OCI-LY7 (cell line): ENCODE measurements around the gene ZBTB47. TPM values are rescaled to one million over a fixed set of nuclear protein-coding genes. Genes with fewer than 3 reads are reported as not detected.

Experiments
- BruUV-seq: library from RNA; stranded (reverse); fragments of 400-500 nt; replicated peaks from 2 replicates; lab custom pipeline; 2021; lab: Mats Ljungman, UMichigan
- CTCF ChIA-PET: fragments of 300-600 bp; sonication (Branson Sonifier 250); formaldehyde crosslinking; loops from one replicate; lab custom pipeline; 2022; ENCODE audit warnings: antibody characterized with exemption; ENCODE audit not compliant: unreplicated experiment; lab: Charles Lee
- POLR2A ChIA-PET: fragments of 300-600 bp; sonication (Branson Sonifier 250); formaldehyde crosslinking; loops from one replicate; lab custom pipeline; 2022; ENCODE audit warnings: antibody characterized with exemption; lab: Charles Lee
- DNase-seq: peaks from one replicate; pipeline ENCODE4 v3.0.0-alpha.2; 2015; ENCODE audit warnings: low spot score
- H2AFZ ChIP-seq: fragments of 200-600 bp; sonication (generic), shearing (Covaris generic); 2 replicates; pipeline ENCODE4 v1.6.1; 2014; ENCODE audit warnings: mild to moderate bottlenecking, antibody characterized with exemption, low read length, moderate library complexity
- H3K27ac ChIP-seq: fragments of 200-600 bp; sonication (generic); 2 replicates; pipeline ENCODE4 v1.5.1; 2014; ENCODE audit warnings: mixed run types, low read depth, mild to moderate bottlenecking, moderate library complexity, low read length, inconsistent platforms; ENCODE audit not compliant: poor library complexity, severe bottlenecking
- H3K36me3 ChIP-seq: fragments of 200-600 bp; sonication (generic); 2 replicates; pipeline ENCODE4 v1.6.1; 2014; ENCODE audit warnings: mild to moderate bottlenecking, antibody characterized with exemption, low read length, moderate library complexity, mixed read lengths; ENCODE audit not compliant: insufficient read depth
- H3K4me1 ChIP-seq: fragments of 200-600 bp; sonication (generic); 2 replicates; pipeline ENCODE4 v1.5.1; 2014; ENCODE audit warnings: mild to moderate bottlenecking, low read length; ENCODE audit not compliant: insufficient read depth, poor library complexity, severe bottlenecking
- H3K4me2 ChIP-seq: fragments of 200-600 bp; sonication (generic); 2 replicates; pipeline ENCODE4 v1.6.1; 2014; ENCODE audit warnings: mild to moderate bottlenecking, low read length
- H3K4me3 ChIP-seq: fragments of 200-600 bp; sonication (generic); 2 replicates; pipeline ENCODE4 v1.5.1; 2014; ENCODE audit warnings: mild to moderate bottlenecking, low read depth, low read length; ENCODE audit not compliant: poor library complexity, severe bottlenecking
- H3K79me2 ChIP-seq: fragments of 200-600 bp; sonication (generic); 2 replicates; pipeline ENCODE4 v1.6.1; 2016; ENCODE audit warnings: low read depth, mild to moderate bottlenecking, low read length, moderate library complexity, mixed read lengths; ENCODE audit not compliant: insufficient read depth
- H3K9me2 ChIP-seq: fragments of 200-600 bp; sonication (generic); 2 replicates; pipeline ENCODE4 v1.6.1; 2016; ENCODE audit warnings: mild to moderate bottlenecking, low read length, mixed read lengths; ENCODE audit not compliant: insufficient read depth
- H3K9me3 ChIP-seq: fragments of 200-600 bp; sonication (generic); 2 replicates; pipeline ENCODE4 v1.6.1; 2014; ENCODE audit warnings: mild to moderate bottlenecking, mixed run types, low read length, mixed read lengths
- H4K20me1 ChIP-seq: fragments of 200-600 bp; sonication (generic); 2 replicates; pipeline ENCODE4 v1.6.1; 2014; ENCODE audit warnings: mild to moderate bottlenecking, antibody characterized with exemption, low read length, moderate library complexity, mixed read lengths; ENCODE audit not compliant: insufficient read depth
- CTCF ChIP-seq: fragments of 200-600 bp; sonication (generic); conservative IDR thresholded peaks from 2 replicates; pipeline ENCODE4 v1.5.1; 2014; ENCODE audit warnings: mild to moderate bottlenecking, antibody characterized with exemption, low read length, moderate library complexity, mixed read lengths
- EZH2phosphoT487 ChIP-seq: fragments of 200-600 bp; sonication (generic); IDR thresholded peaks from 2 replicates; pipeline ENCODE4 v1.6.1; 2018; ENCODE audit warnings: low read depth, borderline replicate concordance, mild to moderate bottlenecking, mixed run types, antibody characterized with exemption, low read length, moderate library complexity, mixed read lengths
- intact Hi-C: fragments of 100-400 bp; cut with micrococcal nuclease; formaldehyde crosslinking; loops from one replicate; pipeline ENCODE4 v1.10.0; 2022; ENCODE audit not compliant: unreplicated experiment
- total RNA-seq, 2 experiments: library from RNA; depleted of rRNA in 1 of 2; stranded (reverse); fragments of >200 nt in 1 of 2; shearing (Covaris generic) in 1 of 2; gene quantifications; 2 replicates each; pipeline ENCODE4 v1.2.3, GENCODE V29; 2014 to 2022

The ZBTB47 gene
- total RNA-seq, 2 experiments from 2014 or later, result 0.09 TPM; not detected in 1

GRCh38 chr3:42668413-42668760, 14.9 kb downstream of the ZBTB47 start:
- H3K4me2 ChIP-seq, result no peak overlapping the region
- CTCF ChIA-PET, result no interaction called here
- no peaks in the 10 kb centered on the region for H3K4me1 ChIP-seq
- no peaks in the 10 kb centered on the region for H4K20me1 ChIP-seq
- H3K9me3 ChIP-seq, result no peaks in the 10 kb centered on the region
- H3K4me3 ChIP-seq, result no peak overlapping the region
- intact Hi-C loops, result no loop called here
- H3K79me2 ChIP-seq, result no peaks in the 10 kb centered on the region
- no peak for TF ChIP-seq CTCF
- no peak for TF ChIP-seq EZH2phosphoT487
- H3K36me3 ChIP-seq, result no peaks in the 10 kb centered on the region
- POLR2A ChIA-PET, result no interaction called here
- no peak overlapping the region for H3K27ac ChIP-seq
- H3K9me2 ChIP-seq, result no peaks in the 10 kb centered on the region
- no peak for DNase-seq
- no TSS peak for BruUV-seq
- no peak overlapping the region for H2AFZ ChIP-seq

- DNase-seq, result no peak
- no peak overlapping the region for H3K4me2 ChIP-seq
- no peaks in the 10 kb centered on the region for H3K36me3 ChIP-seq
- no peak overlapping the region for H2AFZ ChIP-seq
- TF ChIP-seq CTCF (no peak), EZH2phosphoT487 (no peak)
- H3K4me3 ChIP-seq, result no peak overlapping the region
- H3K4me1 ChIP-seq, result no peaks in the 10 kb centered on the region
- CTCF ChIA-PET, result no interaction called here
- no peaks in the 10 kb centered on the region for H3K9me3 ChIP-seq
- H4K20me1 ChIP-seq, result no peaks in the 10 kb centered on the region
- BruUV-seq, result no TSS peak
- no peak overlapping the region for H3K27ac ChIP-seq
- intact Hi-C loops, result no loop called here
- H3K9me2 ChIP-seq, result no peaks in the 10 kb centered on the region
- POLR2A ChIA-PET, result no interaction called here
- no peaks in the 10 kb centered on the region for H3K79me2 ChIP-seq
Observed at GRCh38 chr3:42668793-42669217, 15.3 kb downstream of the ZBTB47 start.

- no peak overlapping the region for H3K4me2 ChIP-seq
- POLR2A ChIA-PET, result no interaction called here
- H3K36me3 ChIP-seq, result no peaks in the 10 kb centered on the region
- intact Hi-C loops, result no loop called here
- TF ChIP-seq CTCF (no peak), EZH2phosphoT487 (no peak)
- no peak overlapping the region for H3K27ac ChIP-seq
- no peaks in the 10 kb centered on the region for H4K20me1 ChIP-seq
- BruUV-seq, result no TSS peak
- CTCF ChIA-PET, result interaction anchor here (0.6 to 1.0 kb wide), 2 partner anchors 42 to 255 kb away, joined by 3 read pairs; no protein-coding TSS in a partner anchor
- no peaks in the 10 kb centered on the region for H3K9me2 ChIP-seq
- H3K4me3 ChIP-seq, result no peak overlapping the region
- no peak for DNase-seq
- no peaks in the 10 kb centered on the region for H3K79me2 ChIP-seq
- no peak overlapping the region for H2AFZ ChIP-seq
- no peaks in the 10 kb centered on the region for H3K9me3 ChIP-seq
- no peaks in the 10 kb centered on the region for H3K4me1 ChIP-seq
Observed at GRCh38 chr3:42670051-42670576, 16.6 kb downstream of the ZBTB47 start.
